Liver (tissue), 3 donors: ENCODE data around the gene DAAM1.

Experiments
- EGR1 ChIP-seq, 2 donors: IDR thresholded peaks; 2 replicates each; pipeline ENCODE4 v1.6.1; 2016 to 2018; ENCODE audit warnings: antibody characterized with exemption in 2 of 2, low read depth in 2 of 2
- FOXA1 ChIP-seq: IDR thresholded peaks from 2 replicates; pipeline ENCODE4 v1.6.1; 2016; ENCODE audit warnings: antibody characterized with exemption
- GABPA ChIP-seq, 2 donors: IDR thresholded peaks in 1 of 2; conservative IDR thresholded peaks in 1 of 2; 2 replicates each; pipeline ENCODE4 v1.6.1; 2016; ENCODE audit warnings: antibody characterized with exemption in 2 of 2, mild to moderate bottlenecking in 1 of 2, moderate library complexity in 1 of 2
- HNF4A ChIP-seq, 2 donors: conservative IDR thresholded peaks; 2 replicates each; pipeline ENCODE4 v1.6.1; 2016; ENCODE audit warnings: antibody characterized with exemption in 2 of 2, mild to moderate bottlenecking in 2 of 2
- MAX ChIP-seq: IDR thresholded peaks from 2 replicates; pipeline ENCODE4 v1.6.1; 2016; ENCODE audit warnings: antibody characterized with exemption
- NR2F2 ChIP-seq: IDR thresholded peaks from 2 replicates; pipeline ENCODE4 v1.6.1; 2016; ENCODE audit warnings: antibody characterized with exemption
- RAD21 ChIP-seq, 2 donors: IDR thresholded peaks; 2 replicates each; pipeline ENCODE4 v1.6.1; 2016; ENCODE audit warnings: antibody characterized with exemption in 2 of 2, mild to moderate bottlenecking in 2 of 2
- RXRA ChIP-seq, 2 donors: IDR thresholded peaks; 2 replicates each; pipeline ENCODE4 v1.6.1; 2017 to 2018; ENCODE audit warnings: antibody characterized with exemption in 2 of 2, mild to moderate bottlenecking in 1 of 2
- SP1 ChIP-seq: IDR thresholded peaks from 2 replicates; pipeline ENCODE4 v1.6.1; 2018; ENCODE audit warnings: antibody characterized with exemption, mild to moderate bottlenecking
- TAF1 ChIP-seq: conservative IDR thresholded peaks from 2 replicates; pipeline ENCODE4 v1.6.1; 2016; ENCODE audit warnings: antibody characterized with exemption, mild to moderate bottlenecking
- TF ChIP-seq, protein P1 (sequence below): fragments of 150-350 bp; IDR thresholded peaks from 2 replicates; pipeline ENCODE4 v1.5.1; 2017; ENCODE audit warnings: improper control_type of control experiment, low read depth, low read length; ENCODE audit not compliant: missing input control
- TF ChIP-seq, protein P2 (sequence below): IDR thresholded peaks from 2 replicates; pipeline ENCODE4 v1.6.1; 2016; ENCODE audit warnings: antibody characterized with exemption, mild to moderate bottlenecking
- TF ChIP-seq, protein P3 (sequence below): IDR thresholded peaks from 2 replicates; pipeline ENCODE4 v1.6.1; 2016; ENCODE audit warnings: antibody characterized with exemption
- donor health status: healthy.
- donor health status: healthy.

- TF ChIP-seq, protein P1, sequence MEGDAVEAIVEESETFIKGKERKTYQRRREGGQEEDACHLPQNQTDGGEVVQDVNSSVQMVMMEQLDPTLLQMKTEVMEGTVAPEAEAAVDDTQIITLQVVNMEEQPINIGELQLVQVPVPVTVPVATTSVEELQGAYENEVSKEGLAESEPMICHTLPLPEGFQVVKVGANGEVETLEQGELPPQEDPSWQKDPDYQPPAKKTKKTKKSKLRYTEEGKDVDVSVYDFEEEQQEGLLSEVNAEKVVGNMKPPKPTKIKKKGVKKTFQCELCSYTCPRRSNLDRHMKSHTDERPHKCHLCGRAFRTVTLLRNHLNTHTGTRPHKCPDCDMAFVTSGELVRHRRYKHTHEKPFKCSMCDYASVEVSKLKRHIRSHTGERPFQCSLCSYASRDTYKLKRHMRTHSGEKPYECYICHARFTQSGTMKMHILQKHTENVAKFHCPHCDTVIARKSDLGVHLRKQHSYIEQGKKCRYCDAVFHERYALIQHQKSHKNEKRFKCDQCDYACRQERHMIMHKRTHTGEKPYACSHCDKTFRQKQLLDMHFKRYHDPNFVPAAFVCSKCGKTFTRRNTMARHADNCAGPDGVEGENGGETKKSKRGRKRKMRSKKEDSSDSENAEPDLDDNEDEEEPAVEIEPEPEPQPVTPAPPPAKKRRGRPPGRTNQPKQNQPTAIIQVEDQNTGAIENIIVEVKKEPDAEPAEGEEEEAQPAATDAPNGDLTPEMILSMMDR: no peak
- TF ChIP-seq GABPA (IDR thresholded peaks at IDR 0.05 in 1 of 2, conservative IDR thresholded peaks at IDR 0.05 in 1 of 2) (no peak), TAF1 (no peak), RXRA (IDR thresholded peaks at IDR 0.05) (no peak), EGR1 (IDR thresholded peaks at IDR 0.05; ENCODE audit: low read depth in 2 of 2) (no peak), SP1 (no peak), FOXA1 (no peak), HNF4A (conservative IDR thresholded peaks at IDR 0.05) (no peak), RAD21 (IDR thresholded peaks at IDR 0.05) (peak in 1 of 2 donors; percentile 7), NR2F2 (no peak), MAX (no peak)
- TF ChIP-seq, protein P2, sequence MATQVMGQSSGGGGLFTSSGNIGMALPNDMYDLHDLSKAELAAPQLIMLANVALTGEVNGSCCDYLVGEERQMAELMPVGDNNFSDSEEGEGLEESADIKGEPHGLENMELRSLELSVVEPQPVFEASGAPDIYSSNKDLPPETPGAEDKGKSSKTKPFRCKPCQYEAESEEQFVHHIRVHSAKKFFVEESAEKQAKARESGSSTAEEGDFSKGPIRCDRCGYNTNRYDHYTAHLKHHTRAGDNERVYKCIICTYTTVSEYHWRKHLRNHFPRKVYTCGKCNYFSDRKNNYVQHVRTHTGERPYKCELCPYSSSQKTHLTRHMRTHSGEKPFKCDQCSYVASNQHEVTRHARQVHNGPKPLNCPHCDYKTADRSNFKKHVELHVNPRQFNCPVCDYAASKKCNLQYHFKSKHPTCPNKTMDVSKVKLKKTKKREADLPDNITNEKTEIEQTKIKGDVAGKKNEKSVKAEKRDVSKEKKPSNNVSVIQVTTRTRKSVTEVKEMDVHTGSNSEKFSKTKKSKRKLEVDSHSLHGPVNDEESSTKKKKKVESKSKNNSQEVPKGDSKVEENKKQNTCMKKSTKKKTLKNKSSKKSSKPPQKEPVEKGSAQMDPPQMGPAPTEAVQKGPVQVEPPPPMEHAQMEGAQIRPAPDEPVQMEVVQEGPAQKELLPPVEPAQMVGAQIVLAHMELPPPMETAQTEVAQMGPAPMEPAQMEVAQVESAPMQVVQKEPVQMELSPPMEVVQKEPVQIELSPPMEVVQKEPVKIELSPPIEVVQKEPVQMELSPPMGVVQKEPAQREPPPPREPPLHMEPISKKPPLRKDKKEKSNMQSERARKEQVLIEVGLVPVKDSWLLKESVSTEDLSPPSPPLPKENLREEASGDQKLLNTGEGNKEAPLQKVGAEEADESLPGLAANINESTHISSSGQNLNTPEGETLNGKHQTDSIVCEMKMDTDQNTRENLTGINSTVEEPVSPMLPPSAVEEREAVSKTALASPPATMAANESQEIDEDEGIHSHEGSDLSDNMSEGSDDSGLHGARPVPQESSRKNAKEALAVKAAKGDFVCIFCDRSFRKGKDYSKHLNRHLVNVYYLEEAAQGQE: no peak
- TF ChIP-seq, protein P3, sequence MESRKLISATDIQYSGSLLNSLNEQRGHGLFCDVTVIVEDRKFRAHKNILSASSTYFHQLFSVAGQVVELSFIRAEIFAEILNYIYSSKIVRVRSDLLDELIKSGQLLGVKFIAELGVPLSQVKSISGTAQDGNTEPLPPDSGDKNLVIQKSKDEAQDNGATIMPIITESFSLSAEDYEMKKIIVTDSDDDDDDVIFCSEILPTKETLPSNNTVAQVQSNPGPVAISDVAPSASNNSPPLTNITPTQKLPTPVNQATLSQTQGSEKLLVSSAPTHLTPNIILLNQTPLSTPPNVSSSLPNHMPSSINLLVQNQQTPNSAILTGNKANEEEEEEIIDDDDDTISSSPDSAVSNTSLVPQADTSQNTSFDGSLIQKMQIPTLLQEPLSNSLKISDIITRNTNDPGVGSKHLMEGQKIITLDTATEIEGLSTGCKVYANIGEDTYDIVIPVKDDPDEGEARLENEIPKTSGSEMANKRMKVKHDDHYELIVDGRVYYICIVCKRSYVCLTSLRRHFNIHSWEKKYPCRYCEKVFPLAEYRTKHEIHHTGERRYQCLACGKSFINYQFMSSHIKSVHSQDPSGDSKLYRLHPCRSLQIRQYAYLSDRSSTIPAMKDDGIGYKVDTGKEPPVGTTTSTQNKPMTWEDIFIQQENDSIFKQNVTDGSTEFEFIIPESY: no peak
Observed at GRCh38 chr14:59313144-59313651, 124.7 kb downstream of the DAAM1 start.
